SH-SY5Y (cell line): ENCODE measurements around the gene CENPB.

ENCODE experiments used
- GATA2 ChIP-seq: IDR thresholded peaks from 2 replicates; pipeline ENCODE4 v1.6.1; 2011; ENCODE audit warnings: mild to moderate bottlenecking, low read depth, low read length
- GATA3 ChIP-seq: IDR thresholded peaks from 2 replicates; pipeline ENCODE4 v1.6.1; 2011; ENCODE audit warnings: low read depth, mild to moderate bottlenecking, low read length, moderate library complexity

DNA sequence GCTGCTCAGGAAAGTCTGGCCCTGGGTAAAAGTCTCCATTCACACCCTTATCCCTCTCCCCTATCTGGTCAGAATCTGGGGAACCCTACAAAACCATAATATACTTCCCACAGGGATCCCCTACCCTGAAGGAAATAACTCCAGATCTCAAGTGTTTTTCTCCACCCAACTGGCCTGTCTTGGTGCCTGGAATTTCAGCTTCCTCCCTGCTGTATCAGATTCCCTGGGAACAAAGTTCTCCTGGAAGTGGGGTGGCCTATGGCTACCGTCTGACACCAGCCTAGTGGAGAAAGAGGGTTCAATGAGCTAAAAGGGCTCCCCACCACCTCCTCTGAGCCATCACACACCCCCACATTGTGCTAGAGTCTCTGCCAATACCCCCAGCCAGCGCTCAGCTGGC lies 39.1 kb downstream of the CENPB start:
- TF ChIP-seq GATA3 (no peak), GATA2 (no peak)
